Dermis microvascular lymphatic vessel endothelial cell (primary cell): Measurements from ENCODE around the gene WDR90. TPM values are rescaled to one million over a fixed set of nuclear protein-coding genes. Genes with fewer than 3 reads are reported as not detected.
"Not testable (repeated sequence)": the region's sequence is repeated elsewhere in the genome, so short reads cannot be mapped to it uniquely, and the experiment has no call there.

Experiments used
- DNase-seq, 2 donors: peaks; one replicate each; pipeline versions ENCODE4 v3.0.0 to v3.0.0-alpha.2; 2010; ENCODE audit warnings: low read depth in 2 of 2
- total RNA-seq: library from RNA; depleted of rRNA; stranded (reverse); fragments of >200 nt; gene quantifications from 2 replicates; pipeline ENCODE4 v1.2.1, GENCODE V29; 2014

Gene WDR90
- total RNA-seq, 1 donor from 2014 or later, result 6.8 TPM

GRCh38 chr16:685967-686366 lies 36.8 kb downstream of the WDR90 start:
- peak; percentile 27 to 54 for DNase-seq

DNA sequence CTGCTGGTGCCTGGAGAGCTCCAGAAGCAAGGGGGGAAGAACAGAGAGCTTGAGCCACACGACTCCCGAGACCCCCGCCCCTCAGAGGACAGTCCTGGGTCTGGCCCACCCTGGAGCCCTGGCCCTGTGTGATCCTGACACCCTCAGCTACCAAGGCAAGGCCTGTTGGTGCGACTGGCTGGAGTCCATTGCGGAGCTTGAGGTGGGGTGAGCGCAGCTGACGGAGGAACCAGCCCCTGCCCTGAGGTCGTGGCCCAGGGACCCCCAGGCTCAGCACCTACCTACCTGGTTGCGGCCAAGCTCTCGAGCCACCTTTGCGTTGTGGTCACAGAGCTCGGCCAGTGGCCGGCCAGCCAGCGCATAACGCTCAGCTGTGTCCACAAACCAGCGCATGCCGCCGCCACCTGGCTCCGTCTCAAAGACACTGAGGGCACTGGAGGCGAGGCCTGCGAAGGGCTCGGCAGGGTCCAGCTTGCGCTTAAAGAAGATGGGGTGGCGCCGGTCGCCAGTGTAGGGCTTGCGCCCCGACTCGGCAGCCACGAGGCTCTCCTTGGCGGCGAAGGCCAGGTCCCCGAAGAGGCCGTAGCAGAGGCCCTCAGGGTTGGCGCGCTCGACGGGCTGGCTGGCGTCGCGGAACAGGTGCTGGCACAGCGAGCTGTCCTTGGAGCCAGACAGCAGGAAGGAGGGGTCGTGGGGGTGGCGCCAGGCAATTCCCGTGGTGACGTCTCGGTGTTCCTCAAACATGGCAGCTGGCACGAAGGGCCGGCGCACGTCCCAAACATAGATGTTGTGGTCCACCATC lies 37.5 kb downstream of the WDR90 start:
- no peak for DNase-seq

DNA sequence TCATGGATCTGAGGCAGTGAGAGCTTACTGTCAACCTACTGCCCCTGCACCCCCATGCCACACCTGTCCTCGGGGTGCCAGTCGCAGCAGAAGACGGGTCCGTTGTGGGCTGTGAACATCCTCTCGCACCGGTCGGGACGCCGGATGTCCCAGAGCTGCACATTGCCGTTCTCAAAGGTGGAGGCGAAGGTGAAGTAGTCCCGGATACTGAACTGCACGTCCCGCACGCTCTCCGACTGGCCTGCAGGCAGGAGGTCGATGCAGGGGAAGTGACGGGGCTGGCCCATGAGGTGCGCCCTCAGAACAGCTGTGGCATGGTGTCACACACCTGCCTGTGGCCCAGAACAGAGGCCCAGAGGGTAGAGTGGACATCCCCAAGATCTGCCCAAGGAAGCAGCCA lies 38.3 kb downstream of the WDR90 start:
- no peak for DNase-seq

DNA sequence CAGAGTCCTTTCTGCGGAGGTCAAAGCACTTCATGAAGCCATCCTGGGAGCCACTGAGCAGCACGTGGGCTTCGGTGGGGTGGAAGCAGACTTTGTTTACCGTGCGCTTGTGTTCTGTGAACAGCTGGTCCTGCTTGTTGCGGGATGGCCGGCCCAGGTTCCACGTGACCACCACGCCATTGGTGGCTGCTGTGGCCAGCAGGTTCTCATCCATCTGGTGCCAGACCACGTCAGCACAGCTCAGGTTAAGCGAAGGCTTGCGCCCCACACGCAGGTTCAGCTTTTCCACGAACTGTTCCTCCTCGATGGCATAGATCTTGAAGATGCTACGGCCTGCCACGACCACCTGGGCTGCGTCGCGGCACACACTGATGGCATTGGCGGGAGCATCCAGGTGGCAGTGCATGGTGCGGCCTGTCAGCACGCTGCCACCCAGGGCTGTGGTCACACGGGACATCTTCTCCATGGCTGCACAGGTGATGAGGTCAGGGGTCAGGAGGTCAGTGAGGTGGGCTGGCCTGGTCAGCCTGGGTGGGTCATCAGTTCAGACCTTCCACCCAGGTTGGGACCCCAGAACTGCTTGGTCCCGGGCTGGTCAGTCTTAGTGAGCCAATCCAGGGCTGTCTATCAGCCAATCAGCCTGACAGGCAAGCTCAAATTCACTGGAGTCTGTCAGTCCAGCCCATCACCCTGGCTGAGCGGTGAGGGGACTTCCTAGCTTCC lies 40.2 kb downstream of the WDR90 start:
- peak in 1 of 2 donors; percentile 17 for DNase-seq

DNA sequence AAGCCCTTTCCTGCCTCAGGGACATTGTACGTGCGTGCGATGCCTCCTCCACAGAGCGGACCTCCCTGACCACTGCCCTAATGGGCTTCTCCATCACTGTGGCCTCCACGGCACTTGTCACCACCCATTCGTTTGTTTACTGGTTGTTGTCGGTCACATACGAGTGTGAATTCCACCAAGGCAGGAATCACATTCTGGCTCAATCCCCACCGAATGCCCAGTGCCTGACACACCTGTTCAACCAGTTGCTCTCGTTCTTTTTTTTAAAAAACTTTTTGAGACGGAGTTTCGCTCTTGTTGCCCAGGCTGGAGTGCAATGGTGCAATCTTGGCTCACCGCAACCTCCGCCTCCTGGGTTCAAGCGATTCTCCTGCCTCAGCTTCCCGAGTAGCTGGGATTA lies 42.1 kb downstream of the WDR90 start:
- DNase-seq, result not testable (repeated sequence)

DNA sequence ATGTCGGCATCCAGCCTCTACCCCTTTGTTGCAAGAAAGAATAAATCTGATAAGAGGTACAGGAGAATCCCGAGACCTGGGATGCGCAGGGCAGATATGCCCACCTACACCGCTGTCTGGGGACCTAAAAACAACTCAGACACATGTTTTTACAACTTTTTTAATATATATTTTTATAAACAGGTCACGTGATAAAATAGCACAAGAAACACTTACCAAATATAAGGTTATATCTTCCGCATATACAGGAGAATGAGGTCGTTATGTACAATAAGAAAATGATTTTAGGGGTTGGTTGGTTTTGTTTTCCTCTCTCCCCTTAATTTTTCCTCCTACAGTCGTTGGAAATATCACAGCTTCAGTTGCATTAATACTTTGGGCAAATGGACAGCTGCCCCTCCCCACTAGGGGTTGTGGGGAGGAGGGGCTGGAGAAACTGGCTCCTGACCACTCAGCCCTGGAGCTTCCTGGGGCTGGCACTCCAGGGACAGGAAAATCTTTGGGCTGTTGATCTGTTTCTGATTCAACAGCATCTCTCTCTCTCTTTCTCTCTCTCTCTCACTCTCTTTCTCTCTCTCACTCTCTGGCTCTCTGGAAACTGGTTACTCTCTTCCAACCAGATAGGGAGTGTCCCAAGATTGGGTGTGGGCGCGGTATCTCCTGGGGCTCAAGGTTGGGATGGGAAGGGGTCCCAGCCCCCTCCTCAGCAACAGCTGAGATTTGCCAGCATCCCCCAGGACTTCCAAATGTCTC lies 43.4 kb downstream of the WDR90 start:
- no peak for DNase-seq

- DNase-seq, result no peak
These were observed 44.2 kb downstream of the WDR90 start for GRCh38 chr16:693364-693763.

DNA sequence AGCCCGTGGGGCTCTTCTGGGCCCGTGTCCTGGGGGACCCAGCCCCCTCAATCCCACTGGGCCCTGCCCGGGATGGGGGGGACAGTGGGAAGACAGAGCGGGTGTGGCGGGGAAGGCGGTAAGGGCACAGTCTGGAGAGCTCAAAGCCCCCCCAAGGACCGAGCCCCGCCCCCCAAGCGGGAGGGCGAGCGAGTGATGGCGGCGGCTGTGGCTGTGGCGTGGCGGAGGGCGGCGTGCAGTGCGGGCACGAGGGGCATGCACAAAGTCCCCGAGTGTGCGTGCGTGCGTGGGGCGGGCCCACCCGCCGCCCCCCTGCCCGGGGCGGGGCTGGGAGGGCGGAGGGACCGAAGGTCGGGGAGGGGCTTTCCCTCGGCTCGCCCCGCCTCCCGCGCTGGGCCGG lies 44.6 kb downstream of the WDR90 start:
- DNase-seq, result no peak

DNA sequence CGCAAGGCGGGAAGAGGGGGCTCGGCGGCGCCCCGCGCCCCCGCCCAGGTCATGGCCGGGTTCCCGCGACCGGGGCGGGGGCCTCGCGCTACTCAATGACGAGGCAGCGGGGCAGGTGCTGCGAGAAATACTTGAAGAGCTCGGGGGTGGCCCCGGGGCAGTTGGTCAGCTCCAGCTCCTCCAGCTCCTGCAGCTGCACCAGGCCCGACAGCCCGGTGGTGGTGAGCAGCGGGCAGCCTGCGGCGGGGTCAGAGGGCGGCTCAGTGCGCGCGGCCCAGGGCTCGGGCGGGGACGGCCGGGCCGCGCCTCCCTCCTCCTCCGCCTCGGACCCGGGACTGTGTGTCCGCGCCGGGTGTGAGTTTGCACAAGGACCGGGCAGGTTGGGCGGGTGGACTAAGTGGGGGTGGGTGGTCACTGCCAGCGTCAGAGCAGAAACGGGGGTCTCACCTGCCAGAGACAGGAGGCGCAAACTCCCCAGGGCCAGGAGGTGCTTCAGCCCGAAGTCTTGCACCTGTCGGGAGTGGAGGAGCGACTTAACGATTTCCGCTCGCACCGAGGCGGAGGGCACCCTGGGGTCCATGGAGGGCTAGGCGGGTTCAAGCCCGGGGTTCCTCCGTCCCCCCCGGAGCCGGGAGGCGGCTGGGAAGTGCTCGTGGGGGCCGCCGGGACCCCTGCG lies 45.2 kb downstream of the WDR90 start:
- DNase-seq, result no peak

GRCh38 chr16:694863-695354 lies 45.7 kb downstream of the WDR90 start:
- DNase-seq, result no peak

- DNase-seq, result no peak
These were observed 46.4 kb downstream of the WDR90 start for GRCh38 chr16:695355-696089.

DNA sequence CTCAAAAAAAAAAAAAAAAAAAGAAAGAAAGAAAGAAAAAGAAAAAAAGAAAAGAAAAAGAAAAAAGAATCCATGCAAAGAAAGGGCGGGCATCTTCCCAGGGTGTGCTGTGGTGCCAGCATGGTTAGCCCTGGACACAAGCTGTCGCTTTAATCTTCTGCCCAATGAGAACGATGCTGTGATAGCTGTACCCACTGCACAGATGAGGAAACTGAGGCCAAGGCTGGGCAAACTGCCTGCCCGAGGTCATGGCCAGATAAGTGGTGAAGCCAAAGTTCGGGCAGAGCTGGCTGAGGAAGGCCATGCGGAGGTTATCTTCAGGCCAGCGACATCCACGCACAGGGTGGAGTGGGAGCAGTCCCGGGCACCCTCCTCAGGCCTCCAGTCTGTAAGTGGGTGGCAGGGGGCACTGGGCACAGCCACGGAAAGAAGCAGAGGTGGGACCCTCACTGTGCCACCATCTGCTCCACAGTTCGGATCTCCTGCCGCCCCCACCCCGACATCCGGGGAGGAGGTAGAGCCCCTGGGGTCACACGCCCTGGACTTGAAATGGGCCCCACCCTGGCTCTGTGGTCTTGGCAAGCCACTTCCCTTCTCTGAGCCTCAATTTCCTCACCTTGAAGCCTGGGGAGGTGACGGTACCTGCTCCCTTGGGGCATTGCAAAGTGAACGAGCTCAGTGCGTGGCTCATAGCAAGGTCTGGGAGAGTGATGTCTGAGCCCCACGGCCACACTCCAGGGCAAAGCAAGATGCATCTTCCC lies 49.9 kb downstream of the WDR90 start:
- DNase-seq, result no peak

- peak in 1 of 2 donors; percentile 30 for DNase-seq
These were observed 51.8 kb downstream of the WDR90 start for GRCh38 chr16:700684-701584.

GRCh38 chr16:702341-702740 lies 53.2 kb downstream of the WDR90 start:
- DNase-seq, result no peak

- DNase-seq, result no peak
These were observed 54.2 kb downstream of the WDR90 start for GRCh38 chr16:703406-703805.

- no peak for DNase-seq
These were observed 54.9 kb downstream of the WDR90 start for GRCh38 chr16:704047-704446.

DNA sequence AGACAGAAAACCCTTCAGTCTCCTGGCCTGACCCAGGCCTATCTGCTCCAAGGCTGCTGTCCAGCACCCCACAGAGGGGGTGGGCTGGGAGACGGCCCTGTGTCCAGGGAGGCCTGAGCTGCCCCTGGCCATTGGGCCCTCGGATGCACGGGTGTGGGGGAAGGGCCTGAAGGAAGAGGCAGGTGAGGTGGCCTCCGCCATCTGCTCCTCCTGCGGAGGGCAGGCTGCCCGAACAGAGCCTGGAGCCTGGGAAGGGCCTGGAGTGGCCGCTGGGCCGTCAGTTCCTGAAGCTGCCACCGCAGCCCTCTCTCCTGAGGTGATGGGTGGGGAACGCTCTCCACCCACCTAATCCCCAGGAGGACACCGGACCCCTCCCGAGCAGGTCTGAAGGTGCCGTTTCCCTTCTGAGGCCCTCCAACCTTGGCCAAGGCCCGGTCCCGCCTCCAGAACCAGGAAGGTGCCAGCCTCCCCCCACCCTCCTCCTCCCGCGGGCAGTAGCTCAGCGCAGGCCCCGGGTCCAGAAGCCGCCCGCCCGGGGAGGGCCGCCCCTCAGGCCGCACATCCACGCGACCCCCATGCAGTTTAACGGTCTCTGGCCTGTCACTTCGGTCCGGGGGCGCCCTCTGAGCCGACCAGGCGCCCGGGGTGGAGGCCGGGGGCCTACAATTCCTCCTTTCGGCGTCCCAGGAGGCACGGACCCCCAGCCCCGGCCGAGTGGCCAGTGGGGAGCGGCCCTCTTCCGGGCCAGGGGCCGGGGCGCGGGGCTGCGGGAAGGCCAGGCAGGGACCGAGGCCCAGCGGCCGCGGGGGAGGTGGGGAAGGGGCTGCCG lies 55.6 kb downstream of the WDR90 start:
- DNase-seq, result no peak
